Endothelial cell of umbilical vein (primary cell): ENCODE results near the gene PSMC2. TPM values are rescaled to one million over a fixed set of nuclear protein-coding genes. Genes with fewer than 3 reads are reported as not detected.

Source experiments
- BruUV-seq: library from RNA; stranded (reverse); fragments of 400-500 nt; replicated peaks from 2 replicates; lab custom pipeline; 2021; lab: Mats Ljungman, UMichigan
- CTCF ChIA-PET: fragments of 300-600, 350-600 bp; sonication (Branson Sonifier 250); formaldehyde crosslinking; loops from one replicate; lab custom pipeline; 2021; ENCODE audit warnings: antibody characterized with exemption, inconsistent platforms; lab: Charles Lee
- POLR2A ChIA-PET: fragments of 300-600, 350-600 bp; sonication (Branson Sonifier 250); formaldehyde crosslinking; loops from one replicate; lab custom pipeline; 2021; ENCODE audit warnings: antibody characterized with exemption, inconsistent platforms; lab: Charles Lee
- DNase-seq: peaks from one replicate; pipeline ENCODE4 v3.0.0-alpha.2; 2011; ENCODE audit warnings: low read depth, low spot score
- FAIRE-seq: peaks from 2 replicates; lab custom pipeline; 2011; peaks lifted over from hg19 to GRCh38; lab: Jason Lieb, UNC
- H2AFZ ChIP-seq: 2 replicates; pipeline ENCODE4 v1.6.0; 2012; ENCODE audit warnings: low read depth, low read length, control low read depth, inconsistent platforms
- H3K27ac ChIP-seq: 2 replicates; pipeline ENCODE4 v1.5.1; 2011; ENCODE audit warnings: low read depth, mild to moderate bottlenecking, control low read depth, low read length, moderate library complexity; ENCODE audit not compliant: insufficient read depth
- H3K27me3 ChIP-seq, 2 experiments: 2 replicates each; pipeline versions ENCODE4 v1.6.0 to v1.6.1; 2011; ENCODE audit warnings: low read length in 2 of 2, mixed read lengths in 1 of 2; ENCODE audit not compliant: control insufficient read depth in 2 of 2, insufficient read depth in 2 of 2
- H3K36me3 ChIP-seq, 2 experiments: 2 replicates in 1 of 2; 3 replicates in 1 of 2; pipeline ENCODE4 v1.5.1; 2011; ENCODE audit warnings: low read length in 2 of 2, mild to moderate bottlenecking in 1 of 2, moderate library complexity in 1 of 2; ENCODE audit not compliant: control insufficient read depth in 2 of 2, insufficient read depth in 2 of 2; ENCODE audit errors: extremely low read depth in 1 of 2
- H3K4me1 ChIP-seq: 3 replicates; pipeline ENCODE4 v1.5.1; 2011; ENCODE audit warnings: mild to moderate bottlenecking, low read length; ENCODE audit not compliant: control insufficient read depth, insufficient read depth; ENCODE audit errors: extremely low read depth
- H3K4me2 ChIP-seq: 2 replicates; pipeline ENCODE4 v1.6.1; 2011; ENCODE audit warnings: low read length, control low read depth, mixed read lengths; ENCODE audit not compliant: insufficient read depth
- H3K4me3 ChIP-seq, 3 experiments: fragments of 200-600 bp in 1 of 3; sonication (generic), shearing (Covaris generic) in 1 of 3; replicated peaks in 1 of 3; 2 replicates each; pipeline ENCODE4 v1.5.1; 2011 to 2016; ENCODE audit warnings: control low read depth in 3 of 3, low read length in 3 of 3, mild to moderate bottlenecking in 2 of 3, inconsistent platforms in 1 of 3, low read depth in 1 of 3, moderate library complexity in 1 of 3; ENCODE audit not compliant: insufficient read depth in 1 of 3
- H3K79me2 ChIP-seq: 2 replicates; pipeline ENCODE4 v1.6.0; 2012; ENCODE audit warnings: low read length, inconsistent platforms; ENCODE audit not compliant: control insufficient read depth, insufficient read depth
- H3K9ac ChIP-seq: replicated peaks from 2 replicates; pipeline ENCODE3; 2011; ENCODE audit warnings: low read length, control low read depth; ENCODE audit not compliant: insufficient read depth; ENCODE audit errors: extremely low read depth
- H3K9me1 ChIP-seq: replicated peaks from 3 replicates; pipeline ENCODE4 v1.6.0; 2011; ENCODE audit warnings: mild to moderate bottlenecking, low read length; ENCODE audit not compliant: control insufficient read depth, insufficient read depth; ENCODE audit errors: extremely low read depth
- H3K9me3 ChIP-seq: replicated peaks from 2 replicates; pipeline ENCODE4 v1.5.1; 2012; ENCODE audit warnings: low read length, inconsistent platforms; ENCODE audit not compliant: control insufficient read depth, insufficient read depth
- H4K20me1 ChIP-seq: replicated peaks from 2 replicates; pipeline ENCODE3; 2011; ENCODE audit warnings: mild to moderate bottlenecking, low read length; ENCODE audit not compliant: control insufficient read depth, insufficient read depth; ENCODE audit errors: extremely low read depth
- EZH2 ChIP-seq: IDR thresholded peaks from 2 replicates; pipeline ENCODE4 v1.6.1; 2012; ENCODE audit warnings: borderline replicate concordance, low read depth, mild to moderate bottlenecking, moderate library complexity, low read length, inconsistent platforms; ENCODE audit not compliant: severe bottlenecking
- FOS ChIP-seq: IDR thresholded peaks from 2 replicates; pipeline ENCODE4 v1.6.1; 2011; ENCODE audit warnings: mild to moderate bottlenecking, low read length, moderate library complexity, borderline replicate concordance; ENCODE audit not compliant: insufficient read depth
- GATA2 ChIP-seq: IDR thresholded peaks from 2 replicates; pipeline ENCODE4 v1.7.0; 2011; ENCODE audit warnings: low read depth, mild to moderate bottlenecking, moderate library complexity, mixed read lengths, low read length; ENCODE audit not compliant: insufficient read length, insufficient read depth
- JUN ChIP-seq: IDR thresholded peaks from 2 replicates; pipeline ENCODE4 v1.6.1; 2011; ENCODE audit warnings: borderline replicate concordance, low read depth; ENCODE audit not compliant: insufficient read length, insufficient read depth
- MYC ChIP-seq: IDR thresholded peaks from one replicate; pipeline ENCODE4 v1.6.1; 2011; ENCODE audit warnings: mild to moderate bottlenecking, low read depth, low read length
- POLR2A ChIP-seq: IDR thresholded peaks from 2 replicates; pipeline ENCODE4 v1.6.1; 2012; ENCODE audit warnings: low read depth, mild to moderate bottlenecking, control low read depth, low read length
- POLR2AphosphoS5 ChIP-seq: IDR thresholded peaks from 2 replicates; pipeline ENCODE4 v1.6.1; 2012; ENCODE audit warnings: low read depth, mild to moderate bottlenecking, control low read depth, low read length, moderate library complexity; ENCODE audit not compliant: insufficient read depth
- dilution Hi-C: fragments of 300-500 bp; cut with MboI; formaldehyde crosslinking; loops from one replicate; pipeline ENCODE4 v1.15.0; 2019; ENCODE audit warnings: low sequenced_read_pairs; ENCODE audit not compliant: extremely low pct_ligation_motif_present
- intact Hi-C: fragments of 100-400 bp; cut with micrococcal nuclease; formaldehyde crosslinking; loops from one replicate; pipeline ENCODE4 v1.10.0; 2022
- polyA plus RNA-seq, 4 experiments: library from polyadenylated mRNA; depleted of rRNA in 3 of 4; stranded (reverse) in 3 of 4; unstranded in 1 of 4; fragments of >200 nt; gene quantifications; 2 replicates each; pipeline versions ENCODE4 v1.2.1 to v1.2.3, GENCODE V29; 2011 to 2012; ENCODE audit warnings: missing spikeins in 1 of 4
- total RNA-seq: library from RNA; stranded (reverse); gene quantifications from 2 replicates; pipeline ENCODE4 v1.2.3, GENCODE V29; 2021
- TF ChIP-seq, protein P1 (sequence below), 2 donors: IDR thresholded peaks; 1 replicate in 1 of 2; 2 replicates in 1 of 2; pipeline ENCODE4 v1.5.1; 2011; ENCODE audit warnings: low read length in 2 of 2, mild to moderate bottlenecking in 2 of 2, moderate library complexity in 2 of 2, control low read depth in 1 of 2, inconsistent platforms in 1 of 2, low read depth in 1 of 2; ENCODE audit not compliant: insufficient read depth in 1 of 2; ENCODE audit errors: extremely low read depth in 1 of 2
- TF ChIP-seq, protein P2 (sequence below): IDR thresholded peaks from 2 replicates; pipeline ENCODE4 v1.6.1; 2011; ENCODE audit not compliant: insufficient read depth, insufficient read length

Gene PSMC2
- total and polyA plus RNA-seq, 2 donors (not counting 3 experiments of a cell fraction or from before 2014, with no cell fraction given): 109 to 147 TPM

DNA sequence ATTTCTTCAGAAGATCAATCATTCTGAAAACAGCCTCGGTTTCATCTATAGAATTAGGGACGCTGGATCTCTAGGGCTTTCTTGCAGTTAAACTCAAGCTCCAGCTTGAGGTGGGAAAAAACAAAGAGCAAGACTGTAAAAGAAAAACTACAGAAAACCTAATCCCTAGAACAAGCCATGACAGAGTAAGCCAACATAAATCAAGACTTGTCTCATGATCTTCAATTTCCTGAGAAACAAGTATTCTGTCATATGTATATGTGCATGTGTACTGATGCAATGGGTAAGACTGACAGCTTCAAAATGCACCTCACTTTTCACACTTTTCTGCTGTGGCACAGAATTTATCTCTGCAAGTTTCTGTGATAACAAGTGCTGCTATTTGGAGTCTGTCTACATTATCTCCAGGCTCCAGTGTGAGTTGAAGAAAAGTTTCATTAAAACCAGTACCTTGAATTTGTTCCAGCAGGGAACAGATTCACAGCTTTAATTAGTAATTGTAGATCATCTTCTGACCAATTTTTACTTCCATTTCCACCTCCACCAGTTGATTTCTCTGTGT lies 31.0 kb upstream of the PSMC2 start:
- CTCF ChIA-PET: no interaction called here
- DNase-seq: no peak
- no TSS peak for BruUV-seq

More for the DNA sequence above, 31.0 kb upstream of the PSMC2 start:
- Histone ChIP-seq H3K9ac (no peak overlapping the region), H2AFZ (no peak overlapping the region), H4K20me1 (peaks cover 3% of the 10 kb centered on the region), H3K4me2 (no peak overlapping the region), H3K79me2 (no peaks in the 10 kb centered on the region), H3K36me3 (peaks cover 23 to 44% of the 10 kb centered on the region in 2 experiments), H3K9me1 (no peaks in the 10 kb centered on the region), H3K9me3 (no peaks in the 10 kb centered on the region), H3K4me1 (no peaks in the 10 kb centered on the region), H3K27ac (no peak overlapping the region), H3K27me3 (no peaks in the 10 kb centered on the region), H3K4me3 (no peak overlapping the region)
- FAIRE-seq: no peak
- POLR2A ChIA-PET: no interaction called here
- intact Hi-C loops (no loop called here), dilution Hi-C loops (no loop called here)
- TF ChIP-seq POLR2A: no peak
- no peak for TF ChIP-seq FOS
- TF ChIP-seq JUN: no peak
- no peak for TF ChIP-seq MYC
- no peak for TF ChIP-seq GATA2
- TF ChIP-seq POLR2AphosphoS5: no peak
- no peak for TF ChIP-seq EZH2
- TF ChIP-seq, protein P1, sequence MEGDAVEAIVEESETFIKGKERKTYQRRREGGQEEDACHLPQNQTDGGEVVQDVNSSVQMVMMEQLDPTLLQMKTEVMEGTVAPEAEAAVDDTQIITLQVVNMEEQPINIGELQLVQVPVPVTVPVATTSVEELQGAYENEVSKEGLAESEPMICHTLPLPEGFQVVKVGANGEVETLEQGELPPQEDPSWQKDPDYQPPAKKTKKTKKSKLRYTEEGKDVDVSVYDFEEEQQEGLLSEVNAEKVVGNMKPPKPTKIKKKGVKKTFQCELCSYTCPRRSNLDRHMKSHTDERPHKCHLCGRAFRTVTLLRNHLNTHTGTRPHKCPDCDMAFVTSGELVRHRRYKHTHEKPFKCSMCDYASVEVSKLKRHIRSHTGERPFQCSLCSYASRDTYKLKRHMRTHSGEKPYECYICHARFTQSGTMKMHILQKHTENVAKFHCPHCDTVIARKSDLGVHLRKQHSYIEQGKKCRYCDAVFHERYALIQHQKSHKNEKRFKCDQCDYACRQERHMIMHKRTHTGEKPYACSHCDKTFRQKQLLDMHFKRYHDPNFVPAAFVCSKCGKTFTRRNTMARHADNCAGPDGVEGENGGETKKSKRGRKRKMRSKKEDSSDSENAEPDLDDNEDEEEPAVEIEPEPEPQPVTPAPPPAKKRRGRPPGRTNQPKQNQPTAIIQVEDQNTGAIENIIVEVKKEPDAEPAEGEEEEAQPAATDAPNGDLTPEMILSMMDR (IDR thresholded peaks at IDR 0.05; ENCODE audit: extremely low read depth in 1 of 2, insufficient read depth in 1 of 2, low read depth in 1 of 2, low read length in 2 of 2): no peak
- TF ChIP-seq, protein P2, sequence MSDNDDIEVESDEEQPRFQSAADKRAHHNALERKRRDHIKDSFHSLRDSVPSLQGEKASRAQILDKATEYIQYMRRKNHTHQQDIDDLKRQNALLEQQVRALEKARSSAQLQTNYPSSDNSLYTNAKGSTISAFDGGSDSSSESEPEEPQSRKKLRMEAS: no peak
